ENCODE data around the gene KIAA0753. TPM values are rescaled to one million over a fixed set of nuclear protein-coding genes. Genes with fewer than 3 reads are reported as not detected.

Gene KIAA0753
- total RNA-seq, 1 donor from 2014 or later: 18.2 TPM

DNA sequence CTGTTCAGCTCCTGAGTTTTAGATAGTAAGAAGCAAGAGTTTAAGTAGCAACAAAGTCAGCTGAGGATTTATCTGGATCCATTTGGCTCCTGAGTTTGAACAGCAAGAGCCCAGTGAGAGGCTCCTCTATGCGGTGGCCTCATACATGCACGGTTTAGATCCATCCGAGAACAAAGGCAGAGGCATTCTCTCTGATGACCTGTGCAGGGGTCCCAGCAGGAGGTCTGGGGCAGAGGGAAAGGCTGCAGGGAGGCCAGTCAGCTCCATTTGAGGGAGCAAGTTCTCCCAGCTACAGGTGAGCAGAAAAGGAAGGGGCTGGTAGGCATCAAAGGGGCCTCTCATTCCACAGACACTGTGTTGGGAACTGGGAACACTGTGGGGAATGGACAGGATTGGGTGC lies 100.6 kb downstream of the KIAA0753 start:
- Mint-ChIP-seq H3K4me3 (no peak overlapping the region), H3K27ac (no peak overlapping the region), H3K9me3 (peaks cover 4% of the 10 kb centered on the region), H3K27me3 (ENCODE audit: insufficient read depth) (peaks cover 6% of the 10 kb centered on the region), H3K4me1 (ENCODE audit: low read depth) (no peaks in the 10 kb centered on the region), H3K36me3 (ENCODE audit: low read depth) (no peaks in the 10 kb centered on the region)
- DNase-seq (ENCODE audit: low spot score): no peak
- intact Hi-C loops (cut with micrococcal nuclease): no loop called here

DNA sequence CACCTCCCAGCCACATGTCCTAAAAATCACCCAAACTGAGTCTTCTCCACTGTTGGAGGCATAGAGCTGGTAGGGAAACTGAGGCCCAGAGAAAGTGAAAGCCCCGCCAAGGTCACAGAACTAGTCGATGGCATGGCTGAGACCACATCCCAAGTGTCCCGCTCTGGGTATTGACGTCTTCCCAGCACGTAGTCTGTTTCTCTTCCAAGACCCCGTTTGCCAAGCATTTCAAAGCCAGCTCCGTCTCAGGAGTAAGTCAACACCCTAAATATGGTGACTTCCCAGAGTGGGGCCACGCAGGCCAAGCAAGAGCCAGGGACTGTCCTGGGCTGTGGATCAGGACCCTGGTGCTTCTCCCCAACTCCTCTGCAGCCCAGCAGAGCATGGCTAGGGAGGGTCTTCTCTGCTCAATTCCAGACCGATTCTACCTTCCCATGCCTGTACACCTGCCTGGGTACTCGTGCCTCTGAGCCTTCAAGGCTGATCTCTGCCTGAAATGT lies 103.9 kb downstream of the KIAA0753 start:
- Mint-ChIP-seq H3K27me3 (ENCODE audit: insufficient read depth) (peaks cover 6% of the 10 kb centered on the region), H3K4me3 (no peak overlapping the region), H3K36me3 (ENCODE audit: low read depth) (no peaks in the 10 kb centered on the region), H3K9me3 (peaks cover 4% of the 10 kb centered on the region), H3K27ac (no peak overlapping the region), H3K4me1 (ENCODE audit: low read depth) (no peaks in the 10 kb centered on the region)
- intact Hi-C loops (cut with micrococcal nuclease): no loop called here
- DNase-seq (ENCODE audit: low spot score): no peak

GRCh38 chr17:6536053-6536452 lies 104.5 kb downstream of the KIAA0753 start:
- Mint-ChIP-seq H3K36me3 (ENCODE audit: low read depth) (no peaks in the 10 kb centered on the region), H3K9me3 (peaks cover 4% of the 10 kb centered on the region), H3K4me1 (ENCODE audit: low read depth) (no peaks in the 10 kb centered on the region), H3K27me3 (ENCODE audit: insufficient read depth) (peaks cover 6% of the 10 kb centered on the region), H3K4me3 (no peak overlapping the region), H3K27ac (no peak overlapping the region)
- no peak for DNase-seq (ENCODE audit: low spot score)
- intact Hi-C loops (cut with micrococcal nuclease): no loop called here

DNA sequence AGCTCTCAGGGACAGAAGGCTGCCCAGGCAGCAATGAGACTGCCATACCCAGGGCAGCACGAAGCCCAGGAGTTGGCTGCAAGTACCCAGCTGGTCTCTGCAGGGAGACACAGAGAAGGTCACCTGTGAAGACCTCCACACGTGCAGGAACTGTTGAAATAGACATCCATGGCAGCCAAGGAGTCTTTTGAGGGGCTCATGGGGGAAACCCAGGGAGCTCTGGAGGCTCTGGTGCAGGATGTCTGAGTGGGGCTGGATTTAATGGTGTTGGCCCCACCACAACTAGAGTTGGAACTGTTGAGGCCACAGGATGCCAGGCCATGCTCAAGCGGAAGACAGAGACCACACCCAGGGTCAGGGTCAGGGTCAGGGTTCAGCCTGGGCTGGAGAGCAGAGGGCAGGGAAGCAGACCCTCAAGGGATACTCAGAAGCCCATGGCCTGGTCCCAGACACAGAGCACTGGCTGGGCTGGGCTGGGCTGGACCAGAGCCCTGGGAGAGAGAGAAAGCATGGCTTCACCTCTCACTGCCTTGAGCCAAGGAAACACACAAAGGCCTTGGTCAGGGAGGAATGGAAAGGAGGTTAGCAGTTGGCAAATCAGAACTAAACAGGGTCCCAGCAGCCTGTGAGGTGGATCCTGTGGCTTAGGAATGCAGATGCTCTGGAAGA lies 105.5 kb downstream of the KIAA0753 start:
- Mint-ChIP-seq H3K4me3 (no peak overlapping the region), H3K36me3 (ENCODE audit: low read depth) (no peaks in the 10 kb centered on the region), H3K27me3 (ENCODE audit: insufficient read depth) (peaks cover 6% of the 10 kb centered on the region), H3K27ac (no peak overlapping the region), H3K4me1 (ENCODE audit: low read depth) (no peaks in the 10 kb centered on the region), H3K9me3 (peaks cover 4% of the 10 kb centered on the region)
- DNase-seq (ENCODE audit: low spot score): no peak
- intact Hi-C loops (cut with micrococcal nuclease): no loop called here

DNA sequence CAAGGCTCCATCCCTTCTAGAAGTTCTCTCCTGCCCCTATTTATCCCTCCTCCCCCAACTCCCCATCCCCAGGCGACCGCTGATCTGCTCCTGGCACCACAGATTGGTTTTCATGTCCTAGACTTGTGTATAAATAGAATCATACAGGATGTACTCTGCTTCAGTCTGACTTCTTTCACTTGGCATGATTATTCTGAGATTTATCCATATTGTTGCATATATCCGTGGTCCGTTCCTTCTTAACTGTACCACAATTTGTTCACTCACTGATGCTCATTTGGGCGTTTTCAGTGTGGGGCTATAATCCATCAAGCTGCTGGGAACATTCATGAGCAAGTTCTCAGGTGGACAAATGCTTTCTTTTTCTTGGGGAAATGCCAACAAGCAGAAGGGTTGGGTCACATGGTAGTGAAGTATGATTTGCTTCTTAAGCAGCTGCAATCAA lies 108.0 kb downstream of the KIAA0753 start:
- no peak overlapping the region for H3K4me3 Mint-ChIP-seq
- no peaks in the 10 kb centered on the region for H3K4me1 Mint-ChIP-seq (ENCODE audit: low read depth)
- H3K27me3 Mint-ChIP-seq (ENCODE audit: insufficient read depth): peaks cover 2% of the 10 kb centered on the region
- no peaks in the 10 kb centered on the region for H3K36me3 Mint-ChIP-seq (ENCODE audit: low read depth)
- no peaks in the 10 kb centered on the region for H3K9me3 Mint-ChIP-seq
- intact Hi-C loops (cut with micrococcal nuclease): no loop called here
- no peak for DNase-seq (ENCODE audit: low spot score)
- no peak overlapping the region for H3K27ac Mint-ChIP-seq

DNA sequence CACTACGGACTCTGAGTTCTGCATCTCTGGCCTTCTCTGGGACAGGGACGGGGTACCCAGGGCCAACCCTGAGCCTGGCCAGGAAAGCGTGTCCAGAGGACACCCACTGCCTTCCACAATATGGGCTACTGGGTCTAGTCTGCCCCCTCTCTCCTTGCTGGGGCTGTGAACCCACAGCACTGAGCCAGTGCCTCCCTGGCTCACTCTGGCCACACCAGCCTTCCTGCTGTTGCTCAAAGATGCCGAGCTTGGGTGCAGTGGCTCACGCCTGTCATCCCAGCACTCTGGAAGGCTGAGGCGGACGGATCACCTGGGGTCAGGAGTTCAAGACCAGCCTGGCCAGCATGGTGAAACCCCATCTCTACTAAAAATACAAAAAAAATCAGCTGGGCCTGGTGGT lies 108.9 kb downstream of the KIAA0753 start:
- H3K4me1 Mint-ChIP-seq (ENCODE audit: low read depth): no peaks in the 10 kb centered on the region
- H3K36me3 Mint-ChIP-seq (ENCODE audit: low read depth): no peaks in the 10 kb centered on the region
- H3K27me3 Mint-ChIP-seq (ENCODE audit: insufficient read depth): peaks cover 2% of the 10 kb centered on the region
- intact Hi-C loops (cut with micrococcal nuclease): no loop called here
- H3K27ac Mint-ChIP-seq: no peak overlapping the region
- H3K4me3 Mint-ChIP-seq: no peak overlapping the region
- DNase-seq (ENCODE audit: low spot score): no peak
- H3K9me3 Mint-ChIP-seq: no peaks in the 10 kb centered on the region

DNA sequence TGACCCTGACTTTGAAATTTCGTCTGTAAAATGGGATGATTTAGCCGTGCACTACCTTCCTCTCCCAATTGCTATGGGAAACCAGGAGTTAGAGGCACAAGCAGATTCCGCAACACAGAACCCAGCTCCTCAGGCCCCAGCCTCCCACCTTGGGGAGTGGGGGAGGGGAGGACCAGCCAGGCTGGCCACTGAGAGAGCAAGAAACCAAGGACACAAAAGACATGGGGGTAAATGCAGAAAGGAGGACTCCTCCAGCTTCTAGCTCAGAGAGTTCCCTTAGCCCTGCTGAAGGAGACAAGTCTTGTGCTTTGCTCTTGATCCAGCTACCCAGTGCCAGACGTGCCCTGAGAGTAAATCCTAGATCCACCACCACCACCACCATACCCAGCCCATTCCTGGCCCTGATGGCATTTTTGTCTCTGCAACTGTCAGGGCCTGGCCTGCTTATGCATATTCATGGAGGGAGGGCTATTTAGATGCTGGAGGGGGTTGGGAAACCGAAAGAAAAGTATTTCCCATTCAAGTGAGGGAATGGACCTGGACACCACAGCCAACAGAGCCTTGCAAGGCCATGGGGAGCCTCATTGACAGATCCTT lies 110.1 kb downstream of the KIAA0753 start:
- DNase-seq (ENCODE audit: low spot score): no peak
- intact Hi-C loops (cut with micrococcal nuclease): no loop called here
- H3K27ac Mint-ChIP-seq: no peak overlapping the region
- no peak overlapping the region for H3K4me3 Mint-ChIP-seq
- no peaks in the 10 kb centered on the region for H3K9me3 Mint-ChIP-seq
- H3K36me3 Mint-ChIP-seq (ENCODE audit: low read depth): no peaks in the 10 kb centered on the region
- peaks cover 2% of the 10 kb centered on the region for H3K27me3 Mint-ChIP-seq (ENCODE audit: insufficient read depth)
- H3K4me1 Mint-ChIP-seq (ENCODE audit: low read depth): no peaks in the 10 kb centered on the region

DNA sequence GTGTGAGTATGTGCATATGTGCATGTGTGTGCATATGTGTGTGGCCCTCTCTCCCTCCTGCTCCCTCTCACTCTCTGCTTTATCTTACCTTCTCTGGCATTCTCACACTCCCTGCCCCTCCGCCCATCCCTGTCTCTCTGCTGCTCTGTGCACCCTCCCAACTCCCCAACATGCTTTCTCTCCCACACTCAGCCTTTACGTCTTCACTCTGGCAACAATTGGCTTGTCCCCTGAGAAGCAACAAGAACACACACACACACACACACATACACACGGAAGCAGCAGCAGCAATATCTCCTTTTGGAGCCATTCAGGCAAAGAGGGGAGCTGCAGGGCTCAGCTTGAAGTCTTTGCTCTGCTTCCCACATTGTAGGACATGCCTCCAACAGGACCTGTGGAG lies 112.0 kb downstream of the KIAA0753 start:
- no peaks in the 10 kb centered on the region for H3K9me3 Mint-ChIP-seq
- H3K4me3 Mint-ChIP-seq: no peak overlapping the region
- no peaks in the 10 kb centered on the region for H3K27me3 Mint-ChIP-seq (ENCODE audit: insufficient read depth)
- no peak overlapping the region for H3K27ac Mint-ChIP-seq
- H3K36me3 Mint-ChIP-seq (ENCODE audit: low read depth): no peaks in the 10 kb centered on the region
- no peaks in the 10 kb centered on the region for H3K4me1 Mint-ChIP-seq (ENCODE audit: low read depth)
- intact Hi-C loops (cut with micrococcal nuclease): no loop called here
- DNase-seq (ENCODE audit: low spot score): no peak

Other genes starting within 250 kb of the KIAA0753 start
- gene AIPL1, start 205.6 kb downstream of the KIAA0753 start, total RNA-seq: not detected in 2 replicates
- 6.8 and 8.0 TPM in 2 replicates for gene PIMREG, start 196.3 kb downstream of the KIAA0753 start, total RNA-seq
- gene PITPNM3, start 84.2 kb downstream of the KIAA0753 start, total RNA-seq: 0.65 and 0.81 TPM in 2 replicates
- gene TXNDC17, start 349 bp upstream of the KIAA0753 start, total RNA-seq: 94.0 and 95.2 TPM in 2 replicates
- gene MED31, start 10.9 kb upstream of the KIAA0753 start, total RNA-seq: 24.3 and 28.4 TPM in 2 replicates
- 1.6 and 1.7 TPM in 2 replicates for gene C17orf100, start 11.1 kb upstream of the KIAA0753 start, total RNA-seq
- not detected in 2 replicates for gene SLC13A5, start 72.7 kb upstream of the KIAA0753 start, total RNA-seq
- gene XAF1, start 115.3 kb upstream of the KIAA0753 start, total RNA-seq: 41.7 and 45.7 TPM in 2 replicates
- gene FBXO39, start 135.5 kb upstream of the KIAA0753 start, total RNA-seq: 0.29 TPM in 1 of 2 replicates, not detected in the other
- gene TEKT1, start 191.0 kb upstream of the KIAA0753 start, total RNA-seq: not detected in 2 replicates

Measured in activated T-helper 1 cell treated with anti-CD3 and anti-CD28 coated beads, Interleukin-12 subunit alpha, Interleukin-12 subunit beta, Interleukin-2, Interleukin-4 antibody, amounts not matched to agents 30 ng/mL and 10 ng/mL and 1 ng/mL, durations not matched to agents 14 hours and 24 hours and 36 hours (primary cell).